CD14-positive monocyte (primary cell): Measurements from ENCODE around the gene FBXL13. TPM values are rescaled to one million over a fixed set of nuclear protein-coding genes. Genes with fewer than 3 reads are reported as not detected.
"Not testable (repeated sequence)": the region's sequence is repeated elsewhere in the genome, so short reads cannot be mapped to it uniquely, and the experiment has no call there.

ENCODE experiments used
- DNase-seq, 3 donors: peaks; one replicate each; pipeline ENCODE4 v3.0.0-alpha.2; 2011 to 2022
- H2AFZ ChIP-seq: 2 replicates; pipeline ENCODE4 v1.6.0; 2012; ENCODE audit warnings: mild to moderate bottlenecking, low read depth, low read length, inconsistent platforms; ENCODE audit not compliant: insufficient read depth, poor library complexity, severe bottlenecking
- H3K27ac ChIP-seq, 2 donors: 1 replicate in 1 of 2; 2 replicates in 1 of 2; pipeline ENCODE4 v1.5.1; 2012 to 2013; ENCODE audit warnings: low read length in 2 of 2, control low read depth in 1 of 2, inconsistent platforms in 1 of 2, low read depth in 1 of 2, mild to moderate bottlenecking in 1 of 2
- H3K27me3 ChIP-seq, 2 donors: one replicate each; pipeline versions ENCODE4 v1.6.0 to v1.6.1; 2011 to 2013; ENCODE audit warnings: low read length in 2 of 2; ENCODE audit not compliant: control insufficient read depth in 2 of 2, insufficient read depth in 2 of 2
- H3K36me3 ChIP-seq, 2 donors: replicated peaks in 1 of 2; 1 replicate in 1 of 2; 2 replicates in 1 of 2; pipeline versions ENCODE4 v1.5.1 to v1.6.1; 2012 to 2013; ENCODE audit warnings: low read length in 2 of 2, control low read depth in 1 of 2, inconsistent platforms in 1 of 2, mild to moderate bottlenecking in 1 of 2; ENCODE audit not compliant: insufficient read depth in 2 of 2, control insufficient read depth in 1 of 2
- H3K4me1 ChIP-seq, 2 donors: 1 replicate in 1 of 2; 2 replicates in 1 of 2; pipeline versions ENCODE4 v1.5.1 to v1.6.1; 2012 to 2013; ENCODE audit warnings: low read length in 2 of 2, control low read depth in 1 of 2, inconsistent platforms in 1 of 2, mild to moderate bottlenecking in 1 of 2, moderate library complexity in 1 of 2; ENCODE audit not compliant: insufficient read depth in 2 of 2, control insufficient read depth in 1 of 2
- H3K4me2 ChIP-seq: replicated peaks from 2 replicates; pipeline ENCODE3; 2012; ENCODE audit warnings: low read length, moderate library complexity, mild to moderate bottlenecking; ENCODE audit not compliant: poor library complexity, severe bottlenecking; ENCODE audit errors: extremely low read depth
- H3K4me3 ChIP-seq, 3 experiments: fragments of 200-600 bp in 1 of 3; sonication (generic) in 1 of 3; replicated peaks in 1 of 3; 1 replicate in 2 of 3; 2 replicates in 1 of 3; pipeline ENCODE4 v1.5.1; 2011 to 2013; ENCODE audit warnings: low read length in 3 of 3, mild to moderate bottlenecking in 3 of 3, control low read depth in 2 of 3, low read depth in 2 of 3, inconsistent platforms in 1 of 3, moderate library complexity in 1 of 3
- H3K79me2 ChIP-seq: 2 replicates; pipeline ENCODE4 v1.6.0; 2012; ENCODE audit warnings: mild to moderate bottlenecking, control low read depth, inconsistent platforms, low read length, moderate library complexity; ENCODE audit not compliant: insufficient read depth
- H3K9ac ChIP-seq: 2 replicates; pipeline ENCODE4 v1.6.0; 2017; ENCODE audit warnings: low read length, mild to moderate bottlenecking; ENCODE audit not compliant: insufficient read depth, poor library complexity, severe bottlenecking
- H3K9me3 ChIP-seq, 2 donors: replicated peaks in 1 of 2; 1 replicate in 1 of 2; 2 replicates in 1 of 2; pipeline versions ENCODE4 v1.5.1 to v1.6.1; 2012 to 2013; ENCODE audit warnings: low read length in 2 of 2, control low read depth in 1 of 2; ENCODE audit not compliant: control insufficient read depth in 1 of 2, insufficient read depth in 1 of 2
- H4K20me1 ChIP-seq: 2 replicates; pipeline ENCODE4 v1.6.0; 2012; ENCODE audit warnings: mild to moderate bottlenecking, low read length, control low read depth, moderate library complexity; ENCODE audit not compliant: insufficient read depth
- H3K27ac Mint-ChIP-seq, 7 donors: one replicate each; pipeline ENCODE4 v1.8.0; 2020; ENCODE audit warnings: mild to moderate bottlenecking in 7 of 7, mixed read lengths in 7 of 7, moderate library complexity in 6 of 7, inconsistent platforms in 2 of 7
- H3K27me3 Mint-ChIP-seq, 3 donors: one replicate each; pipeline ENCODE4 v1.8.0; 2021 to 2022; ENCODE audit warnings: low read depth in 3 of 3, mild to moderate bottlenecking in 3 of 3, mixed read lengths in 3 of 3, moderate library complexity in 3 of 3, inconsistent platforms in 1 of 3
- H3K36me3 Mint-ChIP-seq, 2 donors: one replicate each; pipeline ENCODE4 v1.8.0; 2020; ENCODE audit warnings: mixed read lengths in 2 of 2, inconsistent platforms in 1 of 2, mild to moderate bottlenecking in 1 of 2
- H3K4me1 Mint-ChIP-seq: one replicate; pipeline ENCODE4 v1.8.0; 2020; ENCODE audit warnings: mild to moderate bottlenecking, mixed read lengths
- H3K4me3 Mint-ChIP-seq, 2 donors: one replicate each; pipeline ENCODE4 v1.8.0; 2020; ENCODE audit warnings: mild to moderate bottlenecking in 2 of 2, mixed read lengths in 2 of 2, moderate library complexity in 1 of 2
- H3K9me3 Mint-ChIP-seq, 7 donors: one replicate each; pipeline ENCODE4 v1.8.0; 2020 to 2022; ENCODE audit warnings: mixed read lengths in 7 of 7, mild to moderate bottlenecking in 6 of 7, moderate library complexity in 6 of 7, inconsistent platforms in 2 of 7
- WGBS: methylation state at CpG from one replicate; pipeline ENCODE4 v1.1.5; 2013; ENCODE audit warnings: missing lambda C conversion rate; ENCODE audit not compliant: insufficient coverage; 5-methylcytosine and 5-hydroxymethylcytosine counted together
- intact Hi-C, 2 donors: fragments of 100-400 bp; cut with micrococcal nuclease; formaldehyde crosslinking; loops; one replicate each; pipeline versions ENCODE4 v1.15.0 to v1.15.1; 2023
- polyA plus RNA-seq, 3 donors: library from polyadenylated mRNA; depleted of rRNA in 1 of 3; unstranded in 2 of 3; stranded (reverse) in 1 of 3; fragments of 300-500 nt in 2 of 3; fragments of >200 nt in 1 of 3; fragmentation: Illumina TruSeq in 2 of 3; gene quantifications; 1 replicate in 2 of 3; 2 replicates in 1 of 3; pipeline ENCODE4 v1.2.3, GENCODE V29; 2012 to 2021

Gene FBXL13
- polyA plus RNA-seq, 3 donors, result 0.05 TPM; not detected in 2

- H3K9me3 ChIP-seq, H4K20me1 ChIP-seq, H3K4me3 ChIP-seq, DNase-seq, H3K4me1 Mint-ChIP-seq, H3K27me3 ChIP-seq, H2AFZ ChIP-seq, H3K36me3 ChIP-seq, intact Hi-C loops, H3K27me3 Mint-ChIP-seq, H3K79me2 ChIP-seq, H3K4me2 ChIP-seq, H3K27ac Mint-ChIP-seq, H3K4me3 Mint-ChIP-seq, H3K4me1 ChIP-seq, H3K27ac ChIP-seq, H3K9ac ChIP-seq: not testable (repeated sequence)
- WGBS, result no CpG with 5 or more reads among the region's 3 CpGs
- H3K9me3 Mint-ChIP-seq, result peaks cover 0 to 16% (median 11%) of the 10 kb centered on the region in 7 donors
- peaks cover 23 to 24% of the 10 kb centered on the region in 2 donors for H3K36me3 Mint-ChIP-seq
Measured at GRCh38 chr7:102778663-102779062, 295.9 kb downstream of the FBXL13 start.

- H3K27me3 ChIP-seq, intact Hi-C loops, H3K79me2 ChIP-seq, H3K27ac ChIP-seq, H3K4me1 ChIP-seq, H2AFZ ChIP-seq, H3K27ac Mint-ChIP-seq, H4K20me1 ChIP-seq, H3K9ac ChIP-seq, H3K9me3 ChIP-seq, H3K4me1 Mint-ChIP-seq, H3K4me3 Mint-ChIP-seq, DNase-seq, H3K27me3 Mint-ChIP-seq, H3K4me3 ChIP-seq, H3K36me3 ChIP-seq, H3K4me2 ChIP-seq, H3K9me3 Mint-ChIP-seq: not testable (repeated sequence)
- H3K36me3 Mint-ChIP-seq, result peaks cover 18 to 19% of the 10 kb centered on the region in 2 donors
Measured at GRCh38 chr7:102776217-102776616, 298.4 kb downstream of the FBXL13 start.

GRCh38 chr7:102770467-102770866 lies 304.1 kb downstream of the FBXL13 start:
- H3K4me2 ChIP-seq, H3K79me2 ChIP-seq, DNase-seq, H3K36me3 Mint-ChIP-seq, intact Hi-C loops, H4K20me1 ChIP-seq, H3K9me3 Mint-ChIP-seq, H2AFZ ChIP-seq, H3K36me3 ChIP-seq, H3K27ac Mint-ChIP-seq, H3K4me1 ChIP-seq, H3K9me3 ChIP-seq, H3K27ac ChIP-seq, H3K27me3 Mint-ChIP-seq, H3K4me1 Mint-ChIP-seq, H3K27me3 ChIP-seq, H3K9ac ChIP-seq, H3K4me3 Mint-ChIP-seq, H3K4me3 ChIP-seq: not testable (repeated sequence)
- no CpG with 5 or more reads among the region's 3 CpGs for WGBS

- H4K20me1 ChIP-seq, H3K4me1 ChIP-seq, H3K27ac Mint-ChIP-seq, H3K36me3 Mint-ChIP-seq, intact Hi-C loops, H3K9me3 ChIP-seq, H3K36me3 ChIP-seq, H3K4me1 Mint-ChIP-seq, H3K4me3 Mint-ChIP-seq, H3K4me3 ChIP-seq, H3K27me3 Mint-ChIP-seq, H3K79me2 ChIP-seq, H3K27me3 ChIP-seq, H3K4me2 ChIP-seq, H3K27ac ChIP-seq, DNase-seq, H3K9ac ChIP-seq, H2AFZ ChIP-seq, H3K9me3 Mint-ChIP-seq: not testable (repeated sequence)
- no CpG with 5 or more reads among the region's 3 CpGs for WGBS
Measured at GRCh38 chr7:102769657-102770192, 304.9 kb downstream of the FBXL13 start.
